GM18867 (cell line): ENCODE results near the gene ENTPD6.

Experiments
- ATAC-seq: cut with Tn5 transposase; IDR thresholded peaks from one replicate; pipeline ENCODE4 v1.9.1; 2021; ENCODE audit warnings: mild to moderate bottlenecking, moderate library complexity; ENCODE audit not compliant: unreplicated experiment

ENTPD6 gene

GRCh38 chr20:25275813-25276532 lies 80.5 kb downstream of the ENTPD6 start:
- ATAC-seq: no peak
